Naive thymus-derived CD4-positive, alpha-beta T cell (primary cell): ENCODE data around the gene ADGRG3. TPM values are rescaled to one million over a fixed set of nuclear protein-coding genes. Genes with fewer than 3 reads are reported as not detected.
A peak's percentile ranks its signal among the peaks of the same experiment; 100 is the strongest.

Experiments
- ATAC-seq: fragments of 150-1000 bp; cut with Tn5 transposase; 2 replicates; pipeline ENCODE4 v1.10.0; 2021; ENCODE audit warnings: mild to moderate bottlenecking, moderate library complexity
- CTCF ChIA-PET: fragments of 350-600 bp; sonication (Branson Sonifier 250); formaldehyde crosslinking; loops from one replicate; lab custom pipeline; 2021; ENCODE audit warnings: antibody characterized with exemption; lab: Charles Lee
- POLR2A ChIA-PET: fragments of 350-600 bp; sonication (Branson Sonifier 250); formaldehyde crosslinking; loops from one replicate; lab custom pipeline; 2021; ENCODE audit warnings: antibody characterized with exemption, inconsistent platforms; lab: Charles Lee
- DNase-seq, 9 donors: peaks; one replicate each; pipeline versions ENCODE4 v3.0.0 to v3.0.0-alpha.2; 2020 to 2022; ENCODE audit warnings: mixed read lengths in 1 of 9
- H3K27ac ChIP-seq: one replicate; pipeline ENCODE4 v1.7.0; 2013; ENCODE audit warnings: mild to moderate bottlenecking, low read depth, low read length, moderate library complexity
- H3K27me3 ChIP-seq, 2 donors: one replicate each; pipeline ENCODE4 v1.7.0; 2013; ENCODE audit warnings: low read length in 2 of 2, mild to moderate bottlenecking in 2 of 2, moderate library complexity in 2 of 2; ENCODE audit not compliant: control insufficient read depth in 2 of 2, insufficient read depth in 2 of 2
- H3K36me3 ChIP-seq, 3 experiments: 1 replicate in 2 of 3; 2 replicates in 1 of 3; pipeline ENCODE4 v1.7.0; 2013; ENCODE audit warnings: low read length in 3 of 3, mild to moderate bottlenecking in 3 of 3, moderate library complexity in 1 of 3; ENCODE audit not compliant: insufficient read depth in 3 of 3, control insufficient read depth in 2 of 3
- H3K4me1 ChIP-seq, 2 donors: one replicate each; pipeline ENCODE4 v1.7.0; 2013; ENCODE audit warnings: low read length in 2 of 2, mild to moderate bottlenecking in 2 of 2, moderate library complexity in 1 of 2; ENCODE audit not compliant: control insufficient read depth in 2 of 2, insufficient read depth in 2 of 2
- H3K4me3 ChIP-seq: 2 replicates; pipeline ENCODE4 v1.7.0; 2013; ENCODE audit warnings: mild to moderate bottlenecking, low read length
- H3K9me3 ChIP-seq, 3 experiments: 1 replicate in 2 of 3; 2 replicates in 1 of 3; pipeline ENCODE4 v1.7.0; 2013; ENCODE audit warnings: low read length in 3 of 3; ENCODE audit not compliant: control insufficient read depth in 2 of 3
- H3K27ac Mint-ChIP-seq, 9 donors: one replicate each; pipeline ENCODE4 v1.8.0; 2020 to 2022; ENCODE audit warnings: mixed read lengths in 9 of 9, mild to moderate bottlenecking in 8 of 9, moderate library complexity in 5 of 9, inconsistent platforms in 2 of 9
- H3K27me3 Mint-ChIP-seq, 5 donors: one replicate each; pipeline ENCODE4 v1.8.0; 2021 to 2022; ENCODE audit warnings: mixed read lengths in 5 of 5, mild to moderate bottlenecking in 1 of 5
- H3K36me3 Mint-ChIP-seq, 5 donors: one replicate each; pipeline ENCODE4 v1.8.0; 2020 to 2022; ENCODE audit warnings: mixed read lengths in 5 of 5, mild to moderate bottlenecking in 3 of 5, inconsistent platforms in 1 of 5
- H3K4me1 Mint-ChIP-seq, 7 donors: one replicate each; pipeline ENCODE4 v1.8.0; 2020 to 2022; ENCODE audit warnings: mixed read lengths in 7 of 7, mild to moderate bottlenecking in 3 of 7, inconsistent platforms in 1 of 7
- H3K4me3 Mint-ChIP-seq, 10 donors: one replicate each; pipeline ENCODE4 v1.8.0; 2020 to 2022; ENCODE audit warnings: mild to moderate bottlenecking in 10 of 10, mixed read lengths in 10 of 10, moderate library complexity in 6 of 10, inconsistent platforms in 2 of 10
- H3K9me3 Mint-ChIP-seq, 11 donors: one replicate each; pipeline ENCODE4 v1.8.0; 2020 to 2022; ENCODE audit warnings: mixed read lengths in 11 of 11, mild to moderate bottlenecking in 4 of 11, inconsistent platforms in 1 of 11, moderate library complexity in 1 of 11
- intact Hi-C, 2 donors: fragments of 100-400 bp; cut with micrococcal nuclease; formaldehyde crosslinking; loops; one replicate each; pipeline ENCODE4 v1.15.1; 2023
- polyA plus RNA-seq, 2 donors: library from polyadenylated mRNA; unstranded; fragments of 300-500 nt; fragmentation: Illumina TruSeq; gene quantifications; one replicate each; pipeline ENCODE4 v1.2.3, GENCODE V29; 2021
- total RNA-seq, 6 experiments: library from RNA in 5 of 6; stranded (reverse) in 5 of 6; gene quantifications; 1 replicate in 5 of 6; 2 replicates in 1 of 6; pipeline ENCODE4 v1.2.3 and lab custom pipeline; 2021 to 2026

Gene ADGRG3, protein sequence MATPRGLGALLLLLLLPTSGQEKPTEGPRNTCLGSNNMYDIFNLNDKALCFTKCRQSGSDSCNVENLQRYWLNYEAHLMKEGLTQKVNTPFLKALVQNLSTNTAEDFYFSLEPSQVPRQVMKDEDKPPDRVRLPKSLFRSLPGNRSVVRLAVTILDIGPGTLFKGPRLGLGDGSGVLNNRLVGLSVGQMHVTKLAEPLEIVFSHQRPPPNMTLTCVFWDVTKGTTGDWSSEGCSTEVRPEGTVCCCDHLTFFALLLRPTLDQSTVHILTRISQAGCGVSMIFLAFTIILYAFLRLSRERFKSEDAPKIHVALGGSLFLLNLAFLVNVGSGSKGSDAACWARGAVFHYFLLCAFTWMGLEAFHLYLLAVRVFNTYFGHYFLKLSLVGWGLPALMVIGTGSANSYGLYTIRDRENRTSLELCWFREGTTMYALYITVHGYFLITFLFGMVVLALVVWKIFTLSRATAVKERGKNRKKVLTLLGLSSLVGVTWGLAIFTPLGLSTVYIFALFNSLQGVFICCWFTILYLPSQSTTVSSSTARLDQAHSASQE
- total RNA-seq (10 to 100 TPM in 1 of 5 experiments, 1 to 10 TPM in 1, not detected in 3; 4.9 to 14.1 TPM), polyA plus RNA-seq (not detected), total RNA-seq (lab: John Stamatoyannopoulos, UW) (not detected)

DNA sequence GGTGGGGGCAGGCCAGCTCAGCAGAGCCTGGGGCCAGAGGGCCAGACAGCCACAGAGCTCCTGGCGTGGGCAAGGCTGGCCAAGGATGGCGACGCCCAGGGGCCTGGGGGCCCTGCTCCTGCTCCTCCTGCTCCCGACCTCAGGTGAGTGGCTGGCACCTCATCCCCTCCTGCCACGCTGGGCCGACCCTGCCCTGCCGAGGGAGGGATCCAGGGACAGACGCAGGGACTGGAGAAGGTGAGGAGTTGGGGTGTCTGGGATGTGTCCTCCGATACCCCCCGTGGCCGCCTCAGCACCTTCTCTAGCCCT lies at the start of gene ADGRG3:
TSS of gene ADGRG3 (plus strand) at position 44 of the 309 bp plus-strand sequence. CDS start at position 86, 42 bp downstream.
- Mint-ChIP-seq H3K9me3 (no peaks in the 10 kb centered on the region), H3K36me3 (no peaks in the 10 kb centered on the region), H3K27me3 (peaks cover 0 to 18% (median 0%) of the 10 kb centered on the region in 5 donors), H3K4me3 (no peak within 1 kb of the TSS), H3K4me1 (peaks cover 0 to 10% (median 3%) of the 10 kb centered on the region in 7 donors), H3K27ac (no peak within 1 kb of the TSS)
- Histone ChIP-seq H3K9me3 (no peaks in the 10 kb centered on the region), H3K4me3 (no peak within 1 kb of the TSS), H3K4me1 (no peaks in the 10 kb centered on the region), H3K27me3 (no peaks in the 10 kb centered on the region), H3K36me3 (no peaks in the 10 kb centered on the region), H3K27ac (no peak within 1 kb of the TSS)
- no peak for DNase-seq
- intact Hi-C loops: no loop called here
- ChIA-PET POLR2A (no interaction called here), CTCF (no interaction called here)
- ATAC-seq: no peak

DNA sequence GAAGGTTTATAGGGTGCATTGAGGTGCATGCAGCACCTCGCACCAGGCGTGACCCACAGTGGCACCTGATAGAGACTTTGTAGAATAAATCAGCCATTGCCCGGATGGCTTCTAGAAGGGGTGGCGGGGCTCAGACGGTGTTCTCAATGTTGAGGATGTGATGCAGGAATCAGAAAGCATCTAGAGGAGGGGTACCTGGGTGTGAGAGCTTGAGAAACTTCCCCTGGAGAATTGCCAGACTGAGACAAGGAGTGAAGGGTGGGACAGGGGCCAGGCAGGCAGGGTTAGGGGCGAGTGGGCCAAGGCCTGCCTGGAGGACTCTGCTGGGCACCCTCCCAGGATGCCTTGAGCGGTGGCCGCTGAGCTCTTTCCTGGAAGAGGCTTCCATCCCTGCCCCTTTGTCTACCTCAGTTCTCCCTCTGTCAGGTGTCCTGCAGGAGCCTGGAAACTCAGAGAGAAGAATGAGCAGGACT lies 48.9 kb upstream of the ADGRG3 start:
- Histone ChIP-seq H3K9me3 (no peaks in the 10 kb centered on the region), H3K27ac (no peak overlapping the region), H3K36me3 (no peaks in the 10 kb centered on the region), H3K4me1 (peaks cover 0 to 11% of the 10 kb centered on the region in 2 donors), H3K4me3 (no peak overlapping the region), H3K27me3 (no peaks in the 10 kb centered on the region)
- ChIA-PET POLR2A (no interaction called here), CTCF (no interaction called here)
- DNase-seq: no peak
- intact Hi-C loops: no loop called here
- peaks cover 0 to 7% (median 0%) of the 10 kb centered on the region in 7 donors for H3K4me1 Mint-ChIP-seq
- H3K9me3 Mint-ChIP-seq: no peaks in the 10 kb centered on the region
- H3K27me3 Mint-ChIP-seq: no peaks in the 10 kb centered on the region
- no peak for ATAC-seq
- no peaks in the 10 kb centered on the region for H3K36me3 Mint-ChIP-seq
- H3K4me3 Mint-ChIP-seq: no peak overlapping the region
- H3K27ac Mint-ChIP-seq: peak overlapping the region in 1 of 9 donors; percentile 17

DNA sequence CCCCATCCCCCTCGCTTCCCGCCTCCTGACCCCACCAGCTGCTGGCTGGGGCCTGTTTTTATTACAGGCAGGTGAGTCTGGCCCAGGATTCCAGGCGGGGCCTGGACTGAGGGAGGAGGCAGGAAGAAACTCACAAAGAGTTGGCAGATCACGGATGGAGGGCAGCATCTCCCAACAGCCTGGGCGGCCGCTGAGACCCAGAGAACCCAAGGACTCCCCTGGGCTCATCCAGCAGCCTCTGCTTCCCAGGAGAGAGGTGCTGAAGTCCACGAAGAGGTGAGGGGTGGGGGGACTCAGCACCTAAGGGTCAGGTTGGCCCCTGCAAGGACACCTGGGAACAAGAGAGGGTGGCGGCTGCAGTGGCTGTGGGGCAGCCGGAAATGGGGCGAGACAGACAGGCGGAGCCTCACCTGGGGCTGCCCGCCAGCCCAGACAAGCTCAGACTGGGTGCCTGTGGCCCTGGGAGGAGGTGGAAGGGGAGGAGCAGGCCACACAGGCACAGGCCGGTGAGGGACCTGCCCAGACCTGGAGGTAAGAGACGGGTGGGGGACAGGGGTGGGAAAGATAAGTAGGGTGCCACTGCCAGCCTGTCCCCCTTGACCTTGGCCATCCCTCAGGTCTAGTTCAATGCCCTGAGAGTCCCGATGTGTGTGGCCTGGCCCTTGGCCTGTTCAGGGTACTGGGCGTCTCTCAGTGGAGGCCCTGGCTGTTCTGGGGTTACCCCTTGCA lies 48.3 kb upstream of the ADGRG3 start:
- Mint-ChIP-seq H3K4me3 (no peak overlapping the region), H3K36me3 (no peaks in the 10 kb centered on the region), H3K27me3 (no peaks in the 10 kb centered on the region), H3K27ac (no peak overlapping the region), H3K4me1 (peaks cover 0 to 4% (median 0%) of the 10 kb centered on the region in 7 donors), H3K9me3 (no peaks in the 10 kb centered on the region)
- Histone ChIP-seq H3K4me1 (peaks cover 0 to 5% of the 10 kb centered on the region in 2 donors), H3K36me3 (no peaks in the 10 kb centered on the region), H3K27me3 (no peaks in the 10 kb centered on the region), H3K9me3 (no peaks in the 10 kb centered on the region), H3K27ac (no peak overlapping the region), H3K4me3 (no peak overlapping the region)
- intact Hi-C loops: no loop called here
- ChIA-PET POLR2A (no interaction called here), CTCF (no interaction called here)
- DNase-seq (no peak), ATAC-seq (no peak)

DNA sequence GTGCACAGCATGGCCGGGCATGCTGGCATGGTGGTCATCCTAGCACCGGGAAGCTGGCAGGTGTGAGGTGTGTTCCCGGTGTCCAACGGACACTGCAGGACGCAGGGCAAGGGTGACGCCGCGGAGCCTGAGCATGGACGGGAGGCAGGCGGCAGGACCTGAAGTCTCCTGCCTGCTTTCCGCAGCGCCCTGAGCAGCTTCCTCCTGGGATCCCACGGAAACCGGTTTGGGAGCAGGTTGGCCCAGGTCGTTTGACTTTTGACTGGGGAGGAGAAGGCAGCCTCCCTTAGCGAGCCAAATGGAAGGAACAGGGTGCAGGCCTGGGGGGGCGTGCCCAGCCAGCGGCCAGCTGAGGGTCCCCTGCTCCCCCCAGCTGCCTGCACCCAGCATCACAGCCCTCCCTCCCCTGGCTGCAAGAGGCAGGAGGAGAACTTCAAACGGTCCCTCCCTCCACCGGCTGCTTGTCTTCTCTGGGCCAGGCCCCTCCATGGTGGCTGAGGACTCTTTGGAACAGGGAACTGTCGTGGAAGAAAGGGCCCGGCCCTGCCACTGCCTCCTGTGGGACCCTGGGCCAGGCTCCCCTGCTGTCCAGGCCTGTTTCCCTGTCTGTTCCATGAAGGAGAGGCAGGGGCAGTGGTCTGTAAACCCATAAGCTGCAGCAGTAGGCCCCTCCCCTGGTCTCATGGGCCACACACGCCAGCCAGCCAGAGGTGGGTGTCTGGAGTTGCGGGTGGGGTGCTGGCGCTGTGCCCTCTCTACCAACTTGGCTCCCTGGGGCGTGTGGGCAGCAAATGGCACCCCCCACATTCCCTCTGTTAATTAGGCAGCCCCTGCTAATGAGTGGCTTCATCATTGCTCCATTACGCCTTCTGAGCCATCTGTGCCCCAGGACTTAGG lies 47.5 kb upstream of the ADGRG3 start:
- no peaks in the 10 kb centered on the region for H3K27me3 ChIP-seq
- H3K4me3 Mint-ChIP-seq: no peak overlapping the region
- no peaks in the 10 kb centered on the region for H3K36me3 ChIP-seq
- H3K4me1 ChIP-seq: peaks cover 0 to 4% of the 10 kb centered on the region in 2 donors
- H3K27me3 Mint-ChIP-seq: peaks cover 0 to 5% (median 0%) of the 10 kb centered on the region in 5 donors
- DNase-seq: no peak
- no peaks in the 10 kb centered on the region for H3K9me3 Mint-ChIP-seq
- CTCF ChIA-PET: no interaction called here
- no peak overlapping the region for H3K27ac Mint-ChIP-seq
- no peaks in the 10 kb centered on the region for H3K36me3 Mint-ChIP-seq
- no peaks in the 10 kb centered on the region for H3K9me3 ChIP-seq
- POLR2A ChIA-PET: no interaction called here
- ATAC-seq: no peak
- no peak overlapping the region for H3K4me3 ChIP-seq
- peaks cover 0 to 4% (median 0%) of the 10 kb centered on the region in 7 donors for H3K4me1 Mint-ChIP-seq
- intact Hi-C loops: no loop called here
- no peak overlapping the region for H3K27ac ChIP-seq

DNA sequence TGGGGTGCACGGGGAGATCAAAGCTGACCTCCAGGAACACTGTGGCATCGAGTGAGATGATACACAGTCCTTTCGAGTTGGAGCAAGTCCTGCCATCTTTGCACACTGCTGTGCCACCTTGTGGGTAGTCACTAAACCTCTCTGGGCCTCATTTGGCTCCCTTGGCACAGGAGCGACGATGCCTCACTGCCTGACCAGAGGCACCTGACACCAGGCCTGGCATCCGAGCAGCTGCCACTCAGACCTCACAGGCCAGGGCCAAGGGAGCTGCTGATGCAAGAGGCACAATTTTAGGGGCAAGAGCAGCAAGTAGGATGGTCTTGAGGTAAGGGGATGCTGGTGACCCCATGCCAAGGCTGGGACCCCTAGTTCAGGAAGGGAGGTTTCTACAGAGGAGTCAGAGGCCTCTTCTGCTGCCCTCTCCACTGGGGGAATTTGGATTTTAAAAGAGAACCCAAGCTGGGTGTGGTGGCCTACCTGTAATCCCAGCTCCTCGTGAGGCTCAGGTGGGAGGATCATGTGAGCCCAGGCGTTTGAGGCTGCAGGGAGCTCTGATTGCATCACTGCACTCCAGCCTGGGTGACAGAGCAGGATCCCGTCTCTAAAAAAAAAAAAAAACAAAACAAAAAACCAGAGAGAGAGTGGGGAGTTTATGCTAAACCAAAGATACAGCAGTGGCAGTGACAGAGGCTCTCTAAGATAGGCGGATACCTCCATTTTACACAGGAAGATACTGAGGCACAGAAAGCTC lies 46.4 kb upstream of the ADGRG3 start:
- H3K36me3 Mint-ChIP-seq: no peaks in the 10 kb centered on the region
- H3K4me3 Mint-ChIP-seq: no peak overlapping the region
- H3K4me1 ChIP-seq: peaks cover 0 to 4% of the 10 kb centered on the region in 2 donors
- peaks cover 0 to 5% (median 0%) of the 10 kb centered on the region in 5 donors for H3K27me3 Mint-ChIP-seq
- no peaks in the 10 kb centered on the region for H3K36me3 ChIP-seq
- H3K4me1 Mint-ChIP-seq: peaks cover 0 to 9% (median 0%) of the 10 kb centered on the region in 7 donors
- H3K9me3 ChIP-seq: no peaks in the 10 kb centered on the region
- H3K27ac ChIP-seq: no peak overlapping the region
- POLR2A ChIA-PET: no interaction called here
- no peak overlapping the region for H3K27ac Mint-ChIP-seq
- H3K27me3 ChIP-seq: no peaks in the 10 kb centered on the region
- ATAC-seq: no peak
- H3K4me3 ChIP-seq: no peak overlapping the region
- CTCF ChIA-PET: no interaction called here
- H3K9me3 Mint-ChIP-seq: no peaks in the 10 kb centered on the region
- no peak for DNase-seq
- intact Hi-C loops: no loop called here
